GM23248 (cell line): Measurements from ENCODE around the gene SLC6A19. TPM values are rescaled to one million over a fixed set of nuclear protein-coding genes. Genes with fewer than 3 reads are reported as not detected.

Source experiments
- DNase-seq: peaks from one replicate; pipeline ENCODE4 v3.0.0-alpha.2; 2015
- H2AFZ ChIP-seq: fragments of 200-600 bp; sonication (generic); 2 replicates; pipeline ENCODE4 v1.6.1; 2016; ENCODE audit warnings: antibody characterized with exemption
- H3F3A ChIP-seq: fragments of 200-600 bp; sonication (generic); 2 replicates; pipeline ENCODE4 v1.6.1; 2016; ENCODE audit warnings: mild to moderate bottlenecking, antibody characterized with exemption, mixed run types; ENCODE audit not compliant: insufficient read depth
- H3K27ac ChIP-seq: fragments of 200-600 bp; sonication (generic); 2 replicates; pipeline ENCODE4 v1.5.1; 2016; ENCODE audit warnings: mild to moderate bottlenecking
- H3K27me3 ChIP-seq: fragments of 200-600 bp; sonication (generic); replicated peaks from 2 replicates; pipeline ENCODE4 v1.6.1; 2016; ENCODE audit warnings: mild to moderate bottlenecking; ENCODE audit not compliant: insufficient read depth
- H3K36me3 ChIP-seq: fragments of 200-600 bp; sonication (generic); 2 replicates; pipeline ENCODE4 v1.6.1; 2016; ENCODE audit warnings: low read depth, mild to moderate bottlenecking
- H3K4me1 ChIP-seq: fragments of 200-600 bp; sonication (generic); 2 replicates; pipeline ENCODE4 v1.6.1; 2016; ENCODE audit warnings: mild to moderate bottlenecking; ENCODE audit not compliant: insufficient read depth
- H3K4me2 ChIP-seq: fragments of 200-600 bp; sonication (generic); one replicate; pipeline ENCODE4 v1.6.1; 2016; ENCODE audit warnings: mild to moderate bottlenecking; ENCODE audit not compliant: unreplicated experiment
- H3K4me3 ChIP-seq: fragments of 200-600 bp; sonication (generic); 2 replicates; pipeline ENCODE4 v1.5.1; 2016; ENCODE audit warnings: mild to moderate bottlenecking
- H3K79me2 ChIP-seq: fragments of 200-600 bp; sonication (generic); 2 replicates; pipeline ENCODE4 v1.6.1; 2016; ENCODE audit warnings: mild to moderate bottlenecking; ENCODE audit not compliant: insufficient read depth
- H3K9ac ChIP-seq: fragments of 200-600 bp; sonication (generic); 2 replicates; pipeline ENCODE4 v1.6.1; 2016; ENCODE audit warnings: mild to moderate bottlenecking
- H3K9me2 ChIP-seq: fragments of 200-600 bp; sonication (generic); 2 replicates; pipeline ENCODE4 v1.6.1; 2016; ENCODE audit warnings: mixed run types, mild to moderate bottlenecking, moderate library complexity; ENCODE audit not compliant: insufficient read depth
- H3K9me3 ChIP-seq: fragments of 200-600 bp; sonication (generic); one replicate; pipeline ENCODE4 v1.6.1; 2017; ENCODE audit warnings: low read depth
- H4K20me1 ChIP-seq: fragments of 200-600 bp; sonication (generic); 2 replicates; pipeline ENCODE4 v1.6.0; 2016; ENCODE audit not compliant: insufficient read depth
- EZH2 ChIP-seq: fragments of 200-600 bp; sonication (generic); IDR thresholded peaks from 2 replicates; pipeline ENCODE4 v1.6.1; 2018; ENCODE audit warnings: antibody characterized with exemption, mild to moderate bottlenecking; ENCODE audit not compliant: insufficient read depth, poor library complexity, severe bottlenecking
- EZH2phosphoT487 ChIP-seq: fragments of 200-600 bp; sonication (generic); IDR thresholded peaks from 2 replicates; pipeline ENCODE4 v1.6.1; 2018; ENCODE audit warnings: antibody characterized with exemption, moderate library complexity, mild to moderate bottlenecking, low read depth; ENCODE audit not compliant: insufficient read depth
- WGBS, 2 experiments: methylation state at CpG; one replicate each; pipeline ENCODE4 v1.1.6; 2015 to 2017; ENCODE audit warnings: low lambda C conversion rate in 2 of 2, low coverage in 1 of 2; ENCODE audit errors: missing lambda C conversion rate in 2 of 2; 5-methylcytosine and 5-hydroxymethylcytosine counted together
- in situ Hi-C: fragments of 300-500 bp; cut with MboI; formaldehyde crosslinking; loops from 2 replicates; pipeline ENCODE4 v1.15.0; 2020
- polyA plus RNA-seq: library from polyadenylated mRNA; unstranded; fragments of >200 nt; fragmentation: Nextera tagmentation; extraction: Ambion mirVana; gene quantifications from 2 replicates; pipeline ENCODE4 v1.2.1, GENCODE V29; 2016
- total RNA-seq: library from RNA; depleted of rRNA; stranded (reverse); fragments of >200 nt; shearing (Covaris generic); gene quantifications from 2 replicates; pipeline ENCODE4 v1.2.3, GENCODE V29; 2014

The SLC6A19 gene
- total and polyA plus RNA-seq, 2 experiments from 2014 or later, result not detected

- TF ChIP-seq EZH2phosphoT487 (no peak), EZH2 (no peak)
- Histone ChIP-seq H3K27ac (no peak overlapping the region), H3K79me2 (no peaks in the 10 kb centered on the region), H4K20me1 (no peaks in the 10 kb centered on the region), H3K4me3 (no peak overlapping the region), H3K4me2 (no peak overlapping the region), H3K9me2 (no peaks in the 10 kb centered on the region), H3K27me3 (no peaks in the 10 kb centered on the region), H2AFZ (no peak overlapping the region), H3K36me3 (no peaks in the 10 kb centered on the region), H3K9ac (no peak overlapping the region), H3K4me1 (no peaks in the 10 kb centered on the region), H3K9me3 (no peaks in the 10 kb centered on the region), H3F3A (no peaks in the 10 kb centered on the region)
- 69 to 70% methylated on average over 36 to 38 of the region's 38 CpGs for WGBS, 2 experiments
- in situ Hi-C loops, result no loop called here
- DNase-seq, result no peak
These were observed 17.1 kb downstream of the SLC6A19 start for GRCh38 chr5:1218351-1219080.

- H3K36me3 ChIP-seq, result no peaks in the 10 kb centered on the region
- H3K4me1 ChIP-seq, result no peaks in the 10 kb centered on the region
- TF ChIP-seq EZH2phosphoT487 (no peak), EZH2 (no peak)
- H3K9me3 ChIP-seq, result no peaks in the 10 kb centered on the region
- no peak overlapping the region for H3K27ac ChIP-seq
- no peaks in the 10 kb centered on the region for H3K79me2 ChIP-seq
- H3K9ac ChIP-seq, result no peak overlapping the region
- H3K9me2 ChIP-seq, result no peaks in the 10 kb centered on the region
- H3K27me3 ChIP-seq, result no peaks in the 10 kb centered on the region
- DNase-seq, result no peak
- no peaks in the 10 kb centered on the region for H4K20me1 ChIP-seq
- no peak overlapping the region for H3K4me2 ChIP-seq
- WGBS, 2 experiments, result 59 to 61% methylated on average over 21 to 38 of the region's 38 CpGs
- no peak overlapping the region for H3K4me3 ChIP-seq
- no peaks in the 10 kb centered on the region for H3F3A ChIP-seq
- no peak overlapping the region for H2AFZ ChIP-seq
- in situ Hi-C loops, result no loop called here
These were observed 17.8 kb downstream of the SLC6A19 start for GRCh38 chr5:1219098-1219767.

DNA sequence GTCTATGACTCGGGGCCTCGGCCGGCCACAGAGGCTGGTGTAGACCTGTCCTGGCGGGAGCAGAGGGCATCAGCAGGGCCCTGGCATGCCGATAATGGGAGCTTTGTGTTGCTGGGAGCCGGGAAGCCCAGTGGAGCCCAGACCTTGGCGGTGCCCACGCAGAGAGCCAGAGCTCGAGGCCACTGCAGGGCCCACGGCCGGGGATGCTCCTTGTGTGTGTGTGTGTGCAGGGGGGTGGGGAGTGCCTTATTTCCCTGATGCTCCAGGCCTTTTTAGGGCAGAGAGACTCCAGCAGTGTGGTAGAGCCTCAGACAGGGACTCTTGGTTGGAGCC lies 18.3 kb downstream of the SLC6A19 start:
- TF ChIP-seq EZH2 (no peak), EZH2phosphoT487 (no peak)
- Histone ChIP-seq H4K20me1 (no peaks in the 10 kb centered on the region), H3K27ac (no peak overlapping the region), H2AFZ (no peak overlapping the region), H3K9ac (no peak overlapping the region), H3K4me3 (no peak overlapping the region), H3K9me2 (no peaks in the 10 kb centered on the region), H3K27me3 (no peaks in the 10 kb centered on the region), H3K4me1 (no peaks in the 10 kb centered on the region), H3K4me2 (no peak overlapping the region), H3K79me2 (no peaks in the 10 kb centered on the region), H3F3A (no peaks in the 10 kb centered on the region), H3K9me3 (no peaks in the 10 kb centered on the region), H3K36me3 (no peaks in the 10 kb centered on the region)
- in situ Hi-C loops, result no loop called here
- DNase-seq, result no peak
- WGBS, 2 experiments, result 74 to 77% methylated on average over 11 of the region's 11 CpGs

GRCh38 chr5:1220351-1220750 lies 19.0 kb downstream of the SLC6A19 start:
- H3K4me3 ChIP-seq, result no peak overlapping the region
- H3K9me2 ChIP-seq, result no peaks in the 10 kb centered on the region
- WGBS, 2 experiments, result 58 to 64% methylated on average over 9 of the region's 9 CpGs
- H3K9ac ChIP-seq, result no peak overlapping the region
- H3K27me3 ChIP-seq, result no peaks in the 10 kb centered on the region
- H3F3A ChIP-seq, result no peaks in the 10 kb centered on the region
- no peak overlapping the region for H3K4me2 ChIP-seq
- in situ Hi-C loops, result no loop called here
- DNase-seq, result no peak
- H3K36me3 ChIP-seq, result no peaks in the 10 kb centered on the region
- no peaks in the 10 kb centered on the region for H3K9me3 ChIP-seq
- TF ChIP-seq EZH2 (no peak), EZH2phosphoT487 (no peak)
- no peaks in the 10 kb centered on the region for H3K4me1 ChIP-seq
- H4K20me1 ChIP-seq, result no peaks in the 10 kb centered on the region
- H2AFZ ChIP-seq, result no peak overlapping the region
- H3K79me2 ChIP-seq, result no peaks in the 10 kb centered on the region
- no peak overlapping the region for H3K27ac ChIP-seq
